T-helper 1 cell (primary cell): ENCODE measurements around the gene ZNF23.

Experiments used
- DNase-seq, 5 donors: peaks; one replicate each; pipeline ENCODE4 v3.0.0-alpha.2; 2012 to 2020

The ZNF23 gene

DNA sequence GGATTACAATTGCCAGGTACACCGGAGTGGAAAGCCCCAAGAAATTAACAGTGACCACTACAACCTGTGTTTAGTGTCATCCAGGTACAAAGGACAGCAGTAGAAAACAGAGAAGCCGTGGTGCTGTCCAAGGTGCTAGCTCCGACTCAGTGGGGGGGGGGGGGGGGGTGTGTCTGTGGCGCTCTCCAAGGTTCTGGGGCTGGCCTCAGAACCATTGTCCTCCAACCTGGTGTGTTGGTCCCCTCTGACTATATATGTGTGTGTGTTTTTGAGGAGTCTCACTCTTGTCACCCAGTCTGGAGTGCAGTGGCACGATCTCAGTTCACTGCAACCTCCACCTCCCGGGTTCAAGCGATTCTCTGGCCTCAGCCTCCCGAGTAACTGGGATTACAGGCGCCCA, 5.8 kb upstream of the ZNF23 start:
- DNase-seq = peak in 4 of 5 donors; percentile 21 to 53 (median 36)

DNA sequence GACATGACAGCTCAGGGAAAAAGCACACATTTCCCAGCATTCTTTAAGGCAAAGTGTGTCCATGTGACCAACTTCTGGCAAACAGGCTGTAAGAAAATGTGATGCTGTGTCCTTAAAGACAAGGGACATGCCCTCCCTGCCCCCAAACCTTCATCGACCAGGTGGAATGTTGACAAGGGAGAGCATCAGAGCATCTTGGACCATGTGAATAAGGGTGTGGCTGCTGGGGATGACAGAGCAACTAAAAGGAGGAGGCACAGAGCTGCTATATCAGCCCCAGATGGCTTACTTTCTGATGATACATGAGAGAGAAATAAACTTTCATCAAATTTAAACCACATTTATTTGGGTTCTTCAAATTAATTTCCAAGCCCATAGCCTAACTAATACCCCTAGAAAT, 2.2 kb upstream of the ZNF23 start:
- DNase-seq = no peak

DNA sequence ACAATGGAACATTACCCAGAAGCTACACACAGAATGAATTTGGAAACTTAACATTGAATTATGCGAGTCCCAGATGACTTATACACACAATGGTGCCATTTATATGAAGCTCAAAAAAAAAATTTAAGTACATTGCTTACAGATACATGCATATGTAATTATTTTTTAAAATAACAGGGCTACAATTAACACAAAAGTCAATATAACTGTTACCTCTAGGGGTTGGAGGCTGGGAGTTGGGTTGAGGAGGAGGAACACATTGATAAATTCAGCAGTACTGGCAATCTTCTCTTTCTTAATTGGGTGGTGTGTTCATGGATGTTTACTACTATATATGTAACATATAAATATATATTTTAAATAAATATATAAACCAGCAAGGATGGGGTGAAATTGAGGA, 1.1 kb downstream of the ZNF23 start:
- DNase-seq = no peak

DNA sequence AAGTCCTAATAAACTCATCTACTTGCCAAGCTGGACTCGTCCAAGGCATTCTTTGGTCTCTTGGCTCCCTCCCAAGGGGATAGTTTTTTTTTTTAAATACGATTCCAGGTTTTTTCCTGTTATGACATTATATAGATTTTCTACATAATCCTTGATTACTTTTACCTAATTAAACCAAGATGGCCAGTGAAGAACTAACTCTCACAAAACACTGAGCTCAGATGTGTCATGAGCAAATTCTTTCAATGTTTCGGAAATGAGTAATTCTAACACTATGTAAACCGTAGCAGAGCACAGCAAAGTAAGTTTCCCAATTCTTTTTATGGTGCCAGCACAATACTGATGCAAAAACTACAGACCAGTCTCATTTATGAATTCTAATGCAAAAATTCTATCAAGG, 1.8 kb downstream of the ZNF23 start:
- DNase-seq = no peak

DNA sequence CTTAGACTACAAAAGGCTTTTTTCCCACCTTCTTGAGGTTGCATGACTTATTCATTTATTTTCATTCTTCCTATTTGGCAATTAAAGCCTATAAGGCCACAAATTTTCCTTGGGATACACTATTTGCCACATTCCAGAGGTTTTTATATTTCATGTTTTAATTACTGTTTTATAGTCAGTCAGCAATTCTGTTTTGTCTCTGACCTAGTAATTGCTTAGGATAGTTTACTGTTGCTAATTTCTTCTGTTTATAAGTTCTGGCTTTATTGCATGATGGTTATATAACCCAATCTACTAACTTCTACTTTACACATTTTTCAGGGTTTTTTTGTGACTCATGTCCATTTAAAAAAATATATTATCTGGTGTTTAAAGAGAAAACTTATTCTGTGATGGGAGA, 2.5 kb downstream of the ZNF23 start:
- no peak for DNase-seq

DNA sequence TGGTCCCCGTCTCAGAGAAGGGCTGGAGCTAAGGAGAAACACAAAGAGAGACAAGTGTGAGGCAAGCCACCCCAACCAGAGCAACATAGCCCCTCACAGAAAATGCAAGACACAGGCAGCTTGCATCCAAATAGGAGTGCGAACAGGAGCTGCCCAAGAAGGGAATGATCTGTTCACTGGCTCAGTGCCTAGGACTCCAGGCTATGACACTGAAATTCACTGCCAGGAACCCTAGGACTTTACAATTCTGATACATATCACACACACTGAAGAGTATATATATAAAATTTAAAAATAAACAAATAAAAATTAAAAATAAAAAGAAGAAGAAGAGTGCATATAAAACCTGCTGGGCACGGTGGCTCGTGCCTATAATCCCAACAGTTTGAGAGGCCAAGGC, 5.2 kb downstream of the ZNF23 start:
- no peak for DNase-seq

DNA sequence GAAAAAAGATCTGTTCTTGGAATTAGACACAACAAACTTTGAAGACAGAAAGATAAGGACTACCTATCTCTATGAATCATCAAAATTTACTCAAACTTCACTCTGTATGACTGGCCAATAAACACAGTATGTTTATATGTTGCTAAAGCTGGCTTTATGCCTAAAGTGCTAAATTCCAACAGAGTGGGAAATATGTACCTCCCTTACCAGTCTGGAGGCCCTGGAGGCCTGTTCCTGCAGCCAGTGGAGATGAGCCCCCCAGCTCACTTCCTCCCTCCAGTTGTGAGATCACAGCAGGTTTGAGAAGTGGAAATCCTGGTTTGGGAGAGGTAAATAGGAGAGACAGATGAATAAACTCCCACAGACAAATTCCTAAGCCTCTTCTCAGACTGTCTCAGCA, 9.0 kb downstream of the ZNF23 start:
- no peak for DNase-seq

DNA sequence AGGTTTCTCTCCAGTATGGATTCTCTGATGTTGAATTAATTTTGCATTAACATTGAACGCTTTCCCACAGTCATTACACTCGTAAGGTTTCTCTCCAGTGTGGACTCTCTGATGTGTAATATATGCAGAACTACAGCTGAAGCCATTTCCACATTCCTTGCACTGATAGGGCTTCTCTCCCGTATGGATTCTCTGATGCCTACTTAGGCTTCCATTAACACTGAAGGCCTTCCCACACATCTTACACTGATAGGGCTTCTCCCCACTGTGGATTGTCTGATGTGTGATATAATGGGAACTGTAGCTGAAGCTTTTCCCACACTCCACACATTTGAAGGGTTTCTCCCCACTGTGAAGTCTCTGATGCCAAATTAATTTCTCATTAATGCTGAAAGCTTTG, 13.0 kb downstream of the ZNF23 start:
- no peak for DNase-seq

DNA sequence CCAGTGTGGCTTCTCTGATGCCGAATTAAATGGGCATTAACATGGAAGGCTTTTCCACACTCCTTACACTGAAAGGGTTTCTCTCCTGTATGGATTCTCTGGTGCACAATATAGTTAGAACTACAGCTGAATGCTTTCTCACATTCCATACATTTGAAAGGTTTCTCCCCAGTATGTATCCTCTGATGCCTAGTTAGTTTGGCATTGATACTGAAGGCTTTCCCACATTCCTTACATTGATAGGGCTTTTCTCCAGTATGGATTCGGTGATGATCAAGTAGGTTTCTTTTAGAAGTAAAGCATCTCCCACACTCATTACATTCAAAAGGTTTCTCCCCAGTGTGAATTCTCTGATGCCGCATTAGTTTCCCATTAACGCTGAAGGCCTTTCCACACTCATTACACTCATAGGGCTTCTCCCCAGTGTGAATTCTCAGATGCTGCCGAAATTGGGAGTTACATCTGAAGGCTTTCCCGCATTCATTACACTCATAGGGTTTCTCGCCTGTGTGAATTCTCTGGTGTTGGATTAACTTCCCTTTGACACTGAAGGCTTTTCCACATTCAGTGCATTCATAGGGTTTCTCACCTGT, 13.7 kb downstream of the ZNF23 start:
- no peak for DNase-seq

DNA sequence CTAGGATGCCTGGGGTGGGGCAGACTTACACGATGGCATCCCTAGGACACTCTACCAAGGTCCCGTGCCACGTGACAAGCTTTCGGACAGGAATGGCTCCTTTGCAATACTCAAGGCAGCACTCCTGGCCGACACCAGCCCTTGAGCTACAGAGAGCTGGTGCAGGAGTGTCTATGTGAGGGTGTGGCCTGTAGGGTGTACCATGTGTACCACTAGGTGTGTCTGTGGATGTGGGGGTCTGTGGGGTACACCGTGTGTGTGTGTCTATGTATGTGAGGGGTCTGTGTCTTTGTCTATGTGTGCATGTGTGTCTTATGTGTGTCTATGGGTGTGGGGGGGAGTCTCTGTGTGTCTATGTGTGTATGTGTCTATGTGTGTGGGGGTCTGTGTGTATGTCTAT, 18.3 kb downstream of the ZNF23 start:
- DNase-seq = no peak

DNA sequence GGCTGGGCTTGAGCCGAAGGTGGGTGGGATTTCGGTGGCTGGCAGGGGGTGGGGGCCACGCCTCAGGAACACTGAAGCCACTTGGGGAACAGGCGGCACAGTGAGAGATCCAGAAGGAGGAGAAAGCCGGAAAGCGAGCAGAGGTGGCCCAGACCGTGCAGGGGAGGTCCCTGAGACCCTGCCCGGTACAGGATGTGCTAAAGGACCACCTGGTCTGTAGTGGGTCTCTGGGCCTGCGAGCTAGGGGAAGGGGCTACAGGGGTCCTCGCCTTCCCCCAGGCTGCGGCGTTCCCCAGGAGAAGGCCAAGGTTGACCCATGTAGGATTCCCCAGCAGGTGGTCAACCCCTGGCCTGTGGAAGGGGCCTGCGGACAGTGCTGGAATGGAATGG, 20.0 kb downstream of the ZNF23 start, which contains the start of gene TLE7:
TLE7 (minus strand) TSS at position 4 of the 390 bp plus-strand sequence. CDS start 8,730 bp downstream, outside the sequence.
- DNase-seq = no peak

DNA sequence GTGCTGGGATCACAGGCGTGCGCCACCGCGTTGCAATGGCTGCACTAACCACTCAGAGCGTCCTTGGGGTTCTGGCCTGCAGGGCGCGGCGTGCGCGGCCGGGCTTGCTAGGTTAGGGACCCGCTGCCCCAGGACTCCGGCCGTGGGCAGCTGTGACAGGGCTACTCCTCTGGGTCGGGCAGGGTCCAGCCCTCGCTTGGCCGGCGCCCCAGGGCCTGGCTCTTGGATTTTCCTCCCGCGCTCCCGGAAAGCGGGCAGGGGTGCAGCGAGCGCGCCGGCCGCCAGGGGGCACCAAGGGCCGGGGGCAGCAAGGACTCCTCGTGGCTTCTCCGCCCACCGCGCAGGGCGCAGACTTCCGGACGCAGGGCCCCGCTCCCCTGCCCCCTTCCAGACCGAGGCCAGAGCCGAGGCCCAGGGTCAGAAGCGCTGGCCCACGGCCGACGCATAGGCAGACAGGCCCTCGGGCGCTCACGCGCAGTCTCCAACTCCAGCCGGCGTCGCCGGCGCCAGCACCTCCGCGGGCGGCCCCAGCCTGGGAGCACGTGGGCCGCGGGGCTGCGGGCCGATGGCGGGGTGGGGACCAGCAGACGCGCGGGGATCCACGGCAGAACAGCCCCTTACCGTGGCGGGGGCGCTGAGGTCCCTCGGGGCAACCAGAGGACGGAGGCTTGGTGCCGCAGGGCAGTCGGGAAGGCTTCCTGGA, 20.5 kb downstream of the ZNF23 start:
- DNase-seq = peak in 1 of 5 donors; percentile 14

DNA sequence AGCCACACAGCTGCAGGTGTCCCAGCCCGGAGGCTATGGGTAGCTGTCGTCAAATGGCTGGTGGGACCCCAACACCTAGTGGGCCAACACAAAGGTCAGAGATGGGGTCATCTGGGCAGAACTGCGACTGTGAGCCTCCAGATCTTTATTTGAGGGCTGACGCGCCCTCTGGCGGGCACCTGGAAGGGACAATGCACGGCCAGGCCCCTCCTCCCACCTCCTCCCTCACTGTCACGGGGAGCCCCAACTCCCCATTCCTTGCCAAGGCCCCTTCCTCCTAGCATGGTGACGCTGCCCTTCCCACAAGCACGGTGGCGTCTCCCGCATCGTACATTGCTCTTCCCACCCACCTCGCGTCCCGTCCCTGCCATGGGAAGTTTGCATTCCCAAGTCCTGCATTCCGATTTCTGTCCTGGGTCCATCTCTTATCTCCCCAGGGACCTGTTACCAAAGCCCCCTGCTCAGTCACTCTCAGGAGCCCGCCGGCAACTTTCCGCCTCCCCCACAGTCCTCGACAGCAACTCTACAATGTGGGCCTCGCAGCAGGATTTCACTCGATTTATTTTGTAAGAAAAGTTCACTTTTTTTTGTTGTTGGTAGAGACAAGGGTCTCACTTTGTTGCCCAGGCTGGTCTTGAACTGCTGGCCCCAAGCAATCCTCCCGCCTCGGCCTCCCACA, 21.2 kb downstream of the ZNF23 start:
- DNase-seq = no peak

DNA sequence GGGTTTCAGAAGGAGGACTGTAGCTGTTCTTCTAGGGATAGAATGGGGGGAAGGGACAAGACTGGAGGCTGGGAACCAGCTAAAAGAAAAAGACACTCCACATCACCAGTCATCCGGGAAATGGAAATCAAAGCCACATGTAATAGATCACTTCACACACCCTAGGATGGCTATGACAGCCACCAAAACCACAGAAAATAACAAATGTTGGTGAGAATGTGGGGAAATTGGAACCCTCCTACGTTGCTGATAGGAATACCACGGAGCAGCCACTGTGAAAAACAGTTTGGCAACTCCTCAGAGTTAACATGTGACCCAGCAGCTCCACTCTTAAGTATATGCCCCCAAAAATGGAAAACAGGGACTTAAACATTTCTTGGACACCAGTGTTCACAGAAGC, 22.5 kb downstream of the ZNF23 start:
- DNase-seq = no peak

DNA sequence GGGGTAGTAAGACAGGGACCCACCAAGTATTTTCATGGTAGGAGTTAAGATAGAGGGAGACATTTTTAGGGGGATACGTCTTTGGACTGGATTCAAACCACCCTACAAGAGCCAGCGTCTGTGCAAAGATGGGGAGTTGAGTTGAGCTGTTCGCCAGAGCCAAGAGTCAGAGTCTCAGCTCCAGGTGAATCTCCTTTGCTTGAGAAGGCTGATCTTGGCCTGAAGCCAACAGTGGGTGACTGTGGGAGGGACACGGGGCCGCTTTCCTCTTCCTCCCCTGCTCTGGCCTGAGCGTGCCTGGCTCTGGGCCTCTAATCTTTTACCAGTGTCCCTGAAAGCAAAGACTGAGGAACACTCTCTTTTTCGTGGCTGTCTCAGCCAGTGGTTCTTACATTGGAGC, 25.6 kb downstream of the ZNF23 start:
- DNase-seq = no peak

DNA sequence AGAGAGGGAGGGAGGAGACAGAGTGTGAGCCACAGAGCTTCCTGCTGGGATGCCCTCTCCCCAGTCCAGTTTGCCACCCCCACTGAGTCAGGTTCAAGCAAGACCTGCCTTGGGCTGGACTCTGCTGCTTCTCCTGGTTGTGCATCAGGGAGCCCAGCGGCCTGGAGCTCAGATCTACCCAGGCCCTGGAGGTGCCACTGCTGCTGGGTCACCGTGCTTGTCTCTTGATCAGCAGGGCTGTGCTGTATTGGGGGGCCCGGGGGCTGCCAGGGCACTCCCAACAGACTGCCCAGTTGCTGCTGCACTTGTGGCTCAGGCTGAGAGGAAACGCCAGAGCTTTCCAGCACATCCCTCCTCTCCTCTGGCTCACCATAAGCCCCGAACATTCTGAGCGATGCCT, 29.1 kb downstream of the ZNF23 start:
- DNase-seq = no peak

DNA sequence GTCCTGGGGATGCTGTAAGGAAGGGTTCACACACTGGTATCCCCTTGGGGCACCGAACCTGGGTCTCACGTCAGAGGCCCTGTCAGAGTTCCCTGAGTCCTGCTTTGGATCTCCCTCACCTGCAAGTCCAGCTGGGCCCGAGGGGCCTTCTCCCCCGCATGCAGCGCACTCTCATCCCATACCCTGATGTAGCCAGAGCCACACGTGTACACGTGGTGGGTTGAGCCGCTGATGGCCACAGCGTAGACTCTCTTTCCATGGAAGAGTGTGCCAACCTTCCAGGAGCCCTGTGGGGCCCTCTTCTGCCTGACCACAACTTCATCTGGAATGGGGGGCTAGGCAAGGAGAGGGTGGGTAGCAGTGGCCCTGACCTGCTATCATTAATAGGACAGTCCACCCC, 30.1 kb downstream of the ZNF23 start:
- DNase-seq = no peak

DNA sequence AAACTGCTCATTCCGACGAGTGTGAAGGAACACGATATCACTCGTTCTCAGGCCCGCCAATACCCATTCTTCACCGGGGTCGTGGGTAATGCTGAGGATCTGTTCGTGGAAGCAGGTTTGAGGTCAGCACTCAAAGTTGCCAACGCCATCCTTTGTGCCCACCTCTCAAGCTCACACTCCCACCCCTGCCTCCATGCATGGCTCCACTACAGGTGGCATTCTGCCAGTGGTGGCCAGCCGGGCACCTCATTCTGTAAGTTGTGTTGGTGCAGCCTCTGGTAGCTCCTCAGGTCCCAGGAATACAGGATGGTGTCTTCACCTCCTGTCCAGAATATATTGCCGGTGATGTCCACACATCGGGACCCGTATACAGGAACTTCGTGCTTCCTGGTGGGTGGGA, 30.9 kb downstream of the ZNF23 start:
- no peak for DNase-seq

DNA sequence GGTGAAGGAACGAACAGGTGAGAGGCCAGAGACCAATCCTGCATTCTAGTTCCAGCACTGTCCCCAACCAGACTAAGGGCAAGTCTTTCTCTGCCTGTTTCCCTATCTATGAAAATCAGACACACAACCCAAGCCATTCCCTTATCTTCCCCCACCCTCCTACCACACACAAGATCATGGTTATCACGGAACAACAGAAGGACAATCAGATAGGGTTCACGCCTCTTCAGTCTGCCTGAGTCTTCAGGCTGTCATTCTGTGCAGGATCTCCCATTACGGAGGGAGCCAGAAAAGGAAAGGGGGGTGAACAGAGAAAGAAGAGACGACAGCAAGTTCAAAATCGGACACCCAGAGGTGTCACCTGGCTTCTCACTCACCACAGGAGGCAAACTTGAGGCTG, 31.3 kb downstream of the ZNF23 start:
- no peak for DNase-seq

DNA sequence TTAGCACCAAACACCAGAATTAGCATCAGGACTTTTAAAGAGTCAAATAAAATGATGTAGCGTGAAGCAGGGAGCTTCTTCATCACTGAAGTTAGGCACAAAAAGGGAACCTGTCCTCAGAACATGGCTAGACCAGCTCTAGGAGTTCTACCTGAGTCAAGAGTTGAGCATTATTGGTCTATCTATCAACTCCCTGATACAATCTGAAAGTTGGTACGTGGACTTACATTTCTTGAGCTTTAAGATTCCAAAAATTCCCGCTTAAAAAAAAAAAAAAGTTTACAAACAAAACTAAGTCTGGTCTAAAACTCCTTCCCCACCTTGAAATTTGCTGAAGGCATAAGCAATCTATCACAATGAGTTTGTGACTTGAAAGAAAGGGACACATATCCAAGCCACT, 32.5 kb downstream of the ZNF23 start:
- no peak for DNase-seq

DNA sequence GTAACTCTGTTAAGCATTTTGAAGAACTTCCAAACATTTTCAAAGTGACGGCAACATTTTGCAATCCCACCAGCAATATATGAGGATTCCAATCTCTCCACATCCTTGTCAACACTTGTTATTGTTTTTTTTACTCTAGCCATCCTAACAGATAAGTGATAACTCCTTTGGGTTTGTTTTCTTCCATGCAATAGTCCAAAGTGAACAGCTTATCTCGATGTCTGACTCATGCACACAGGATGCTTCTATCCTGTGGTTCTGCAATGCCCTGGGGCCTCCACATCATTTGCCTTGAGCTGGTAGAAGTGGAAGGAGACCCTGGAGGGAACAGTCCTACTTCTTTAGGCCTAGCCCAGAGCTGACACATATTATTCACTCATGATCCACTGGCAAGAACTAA, 33.2 kb downstream of the ZNF23 start:
- DNase-seq = no peak

DNA sequence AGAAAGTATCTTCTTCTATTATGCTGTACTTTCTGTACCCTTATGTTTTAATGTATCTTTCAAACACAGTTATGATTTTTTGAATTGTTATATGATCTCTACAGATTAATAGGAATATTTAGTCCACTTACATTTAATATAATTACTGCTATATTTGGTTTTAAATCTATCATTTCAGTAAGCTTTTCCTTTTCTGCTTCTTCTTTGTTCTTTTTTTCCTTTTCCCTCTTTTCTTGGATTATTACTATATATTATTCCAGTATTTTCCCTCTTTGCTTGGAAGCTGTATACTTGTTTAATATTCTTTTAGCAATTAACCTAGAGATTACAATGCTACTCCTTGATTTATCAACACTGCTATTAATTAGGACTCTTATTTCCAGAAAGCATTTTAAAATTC, 33.7 kb downstream of the ZNF23 start:
- no peak for DNase-seq

DNA sequence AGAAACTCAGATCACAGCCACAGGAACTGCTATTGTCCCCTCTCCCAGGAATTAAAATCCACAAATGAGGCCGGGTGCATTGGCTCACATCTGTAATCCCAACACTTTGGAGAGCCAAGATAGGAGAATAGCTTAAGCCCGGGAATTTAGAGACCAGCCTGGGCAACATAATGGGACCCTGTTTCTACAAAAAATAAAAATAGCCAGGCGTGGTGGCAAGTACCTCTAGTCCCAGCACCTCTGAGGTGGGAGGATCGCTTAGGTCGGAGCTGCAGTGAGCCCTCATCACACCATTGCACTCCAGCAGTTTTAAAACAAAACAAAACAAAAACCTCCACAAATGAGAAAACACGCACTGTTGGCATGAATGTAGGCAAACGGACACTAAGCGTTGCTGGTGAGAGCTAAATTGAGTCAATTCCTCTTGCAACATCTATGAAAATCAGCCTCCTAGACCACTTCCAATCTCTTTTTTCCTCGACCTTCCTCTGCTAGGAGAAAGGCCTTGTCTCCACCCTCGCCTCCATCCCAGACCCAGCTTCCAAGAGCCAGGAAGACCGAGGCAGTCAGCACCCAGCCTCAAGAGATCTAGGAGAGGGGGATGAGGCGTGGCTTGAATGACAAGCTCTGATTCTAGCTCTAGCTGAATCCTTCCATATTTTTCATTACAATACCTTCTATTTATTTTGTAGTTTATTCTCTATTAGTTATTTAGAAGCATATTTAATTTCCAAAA, 35.0 kb downstream of the ZNF23 start:
- no peak for DNase-seq
